HCT116 (cell line): ENCODE results near the gene SPRED2. TPM values are rescaled to one million over a fixed set of nuclear protein-coding genes. Genes with fewer than 3 reads are reported as not detected.

Experiments used
- ATAC-seq: fragments of 200-7000 bp; cut with Tn5 transposase; 2 replicates; pipeline ENCODE4 v1.9.1; 2020; ENCODE audit warnings: mild to moderate bottlenecking, moderate library complexity
- BruUV-seq: library from RNA; stranded (reverse); fragments of 400-500 nt; replicated peaks from 2 replicates; lab custom pipeline; 2021; lab: Mats Ljungman, UMichigan
- CTCF ChIA-PET: fragments of 300-600 bp; sonication (Branson Sonifier 250); formaldehyde crosslinking; loops from one replicate; lab custom pipeline; 2021; ENCODE audit warnings: antibody characterized with exemption; lab: Charles Lee
- POLR2A ChIA-PET: fragments of 300-600, 350-600 bp; sonication (Branson Sonifier 250); formaldehyde crosslinking; loops from one replicate; lab custom pipeline; 2021; ENCODE audit warnings: antibody characterized with exemption; lab: Charles Lee
- RAD21 ChIA-PET, 2 experiments: fragments of 300-600 bp; sonication (Branson Sonifier 250); formaldehyde crosslinking; loops; one replicate each; lab custom pipeline; 2023; ENCODE audit warnings: low total read pairs in 2 of 2; ENCODE audit not compliant: uncharacterized antibody in 2 of 2, unreplicated experiment in 2 of 2, low non-redundant PET in 1 of 2; lab: Charles Lee
- DNase-seq: peaks from one replicate; pipeline ENCODE4 v3.0.0-alpha.2; 2010; ENCODE audit warnings: low read depth, low spot score
- H2AFZ ChIP-seq: fragments of 200-600 bp; shearing (Covaris generic), sonication (generic); 2 replicates; pipeline ENCODE4 v1.6.1; 2017; ENCODE audit warnings: low read depth, mixed run types, mixed read lengths, antibody characterized with exemption, low read length; ENCODE audit not compliant: poor library complexity, severe bottlenecking
- H3K27ac ChIP-seq: 2 replicates; pipeline ENCODE4 v1.5.1; 2012; ENCODE audit warnings: low read depth, low read length
- H3K27me3 ChIP-seq: fragments of 200-600 bp; sonication (generic); 2 replicates; pipeline ENCODE4 v1.6.1; 2016; ENCODE audit warnings: mixed run types, low read length, mixed read lengths; ENCODE audit not compliant: insufficient read depth
- H3K36me3 ChIP-seq, 2 experiments: fragments of 200-500 bp in 1 of 2; fragments of 200-600 bp in 1 of 2; sonication (Bioruptor generic) in 1 of 2; sonication (generic) in 1 of 2; 2 replicates each; pipeline versions ENCODE4 v1.5.1 to v1.6.1; 2014 to 2016; ENCODE audit warnings: low read length in 2 of 2, inconsistent platforms in 1 of 2, mixed read lengths in 1 of 2, mixed run types in 1 of 2; ENCODE audit not compliant: insufficient read depth in 2 of 2, control insufficient read depth in 1 of 2
- H3K4me1 ChIP-seq, 2 experiments: fragments of 200-600 bp in 1 of 2; sonication (generic) in 1 of 2; 2 replicates each; pipeline versions ENCODE4 v1.5.1 to v1.6.1; 2012 to 2017; ENCODE audit warnings: low read length in 2 of 2, inconsistent platforms in 1 of 2, mild to moderate bottlenecking in 1 of 2, mixed read lengths in 1 of 2, mixed run types in 1 of 2, moderate library complexity in 1 of 2; ENCODE audit not compliant: insufficient read depth in 2 of 2, control insufficient read depth in 1 of 2
- H3K4me2 ChIP-seq: fragments of 200-600 bp; sonication (generic); 2 replicates; pipeline ENCODE4 v1.6.1; 2017; ENCODE audit warnings: mixed run types, low read length, mixed read lengths
- H3K4me3 ChIP-seq, 2 experiments: fragments of 200-600 bp in 1 of 2; sonication (generic) in 1 of 2; replicated peaks in 1 of 2; 2 replicates each; pipeline ENCODE4 v1.5.1; 2011 to 2016; ENCODE audit warnings: low read length in 2 of 2, control low read depth in 1 of 2, low read depth in 1 of 2, mild to moderate bottlenecking in 1 of 2, mixed read lengths in 1 of 2, mixed run types in 1 of 2
- H3K79me2 ChIP-seq: fragments of 200-600 bp; sonication (generic); 2 replicates; pipeline ENCODE4 v1.6.1; 2017; ENCODE audit warnings: mild to moderate bottlenecking, mixed run types, low read length, moderate library complexity, mixed read lengths; ENCODE audit not compliant: insufficient read depth
- H3K9ac ChIP-seq: fragments of 200-600 bp; sonication (generic); 2 replicates; pipeline ENCODE4 v1.6.1; 2016; ENCODE audit warnings: low read length, mixed read lengths
- H3K9me2 ChIP-seq: fragments of 200-600 bp; sonication (generic), shearing (Covaris generic); 2 replicates; pipeline ENCODE4 v1.6.1; 2017; ENCODE audit warnings: mixed run types, mild to moderate bottlenecking, moderate library complexity; ENCODE audit not compliant: insufficient read depth
- H3K9me3 ChIP-seq, 2 experiments: fragments of 200-500 bp in 1 of 2; fragments of 200-600 bp in 1 of 2; sonication (Bioruptor generic) in 1 of 2; sonication (generic) in 1 of 2; 2 replicates each; pipeline ENCODE4 v1.6.1; 2014 to 2017; ENCODE audit warnings: low read length in 2 of 2, mixed read lengths in 2 of 2, inconsistent platforms in 1 of 2, low read depth in 1 of 2, mild to moderate bottlenecking in 1 of 2, mixed run types in 1 of 2, moderate library complexity in 1 of 2; ENCODE audit not compliant: control insufficient read depth in 1 of 2, insufficient read depth in 1 of 2
- H4K20me1 ChIP-seq: fragments of 200-600 bp; sonication (generic), shearing (Covaris generic); 2 replicates; pipeline ENCODE4 v1.6.1; 2017; ENCODE audit warnings: mixed run types, mild to moderate bottlenecking, moderate library complexity; ENCODE audit not compliant: insufficient read depth
- ATF3 ChIP-seq: IDR thresholded peaks from 2 replicates; pipeline ENCODE4 v1.6.1; 2012
- CEBPB ChIP-seq: IDR thresholded peaks from 2 replicates; pipeline ENCODE4 v1.6.1; 2012; ENCODE audit warnings: low read depth
- EGR1 ChIP-seq: IDR thresholded peaks from 2 replicates; pipeline ENCODE4 v1.6.1; 2012; ENCODE audit warnings: low read depth
- ELF1 ChIP-seq: IDR thresholded peaks from 2 replicates; pipeline ENCODE4 v1.6.1; 2012; ENCODE audit warnings: low read depth, borderline replicate concordance
- EZH2phosphoT487 ChIP-seq: fragments of 200-600 bp; IDR thresholded peaks from 2 replicates; pipeline ENCODE4 v1.6.1; 2018; ENCODE audit warnings: antibody characterized with exemption, borderline replicate concordance
- MAX ChIP-seq: IDR thresholded peaks from 2 replicates; pipeline ENCODE4 v1.6.1; 2012
- POLR2A ChIP-seq: IDR thresholded peaks from 2 replicates; pipeline ENCODE4 v1.7.0; 2011; ENCODE audit warnings: borderline replicate concordance; ENCODE audit not compliant: insufficient read depth, insufficient read length; ENCODE audit errors: extremely low read depth
- POLR2AphosphoS5 ChIP-seq: IDR thresholded peaks from 2 replicates; pipeline ENCODE4 v1.6.1; 2011; ENCODE audit warnings: mild to moderate bottlenecking, low read depth, low read length, moderate library complexity
- RAD21 ChIP-seq: IDR thresholded peaks from 2 replicates; pipeline ENCODE4 v1.6.1; 2012; ENCODE audit warnings: low read depth, mild to moderate bottlenecking
- SIN3A ChIP-seq: IDR thresholded peaks from 2 replicates; pipeline ENCODE4 v1.6.1; 2012; ENCODE audit warnings: low read depth
- SP1 ChIP-seq: IDR thresholded peaks from 2 replicates; pipeline ENCODE4 v1.6.1; 2012; ENCODE audit warnings: low read depth
- TCF7L2 ChIP-seq: IDR thresholded peaks from 2 replicates; pipeline ENCODE4 v1.7.0; 2011; ENCODE audit warnings: borderline replicate concordance, inconsistent platforms; ENCODE audit not compliant: insufficient read depth, insufficient read length; ENCODE audit errors: extremely low read depth
- ZFX ChIP-seq: fragments of 450-650 bp; IDR thresholded peaks from 2 replicates; pipeline ENCODE4 v1.6.1; 2017
- ZNF274 ChIP-seq: fragments of 200-500 bp; sonication (Bioruptor generic); IDR thresholded peaks from 2 replicates; pipeline ENCODE4 v1.6.1; 2014; ENCODE audit warnings: mild to moderate bottlenecking, low read depth, low read length, inconsistent platforms
- intact Hi-C: fragments of 100-400 bp; cut with micrococcal nuclease; formaldehyde crosslinking; loops from 2 replicates; pipeline ENCODE4 v1.10.0; 2022
- total RNA-seq: library from RNA; stranded (reverse); gene quantifications from one replicate; pipeline ENCODE4 v1.2.1, GENCODE V29; 2021; ENCODE audit not compliant: unreplicated experiment

SPRED2 gene
- total RNA-seq, 1 experiment from 2014 or later = 62.6 TPM

GRCh38 chr2:65396348-65397026 is 35.9 kb downstream of the SPRED2 start:
- Histone ChIP-seq H2AFZ (no peak overlapping the region), H3K4me1 (peaks cover 17 to 27% of the 10 kb centered on the region in 2 experiments), H3K4me3 (no peak overlapping the region)
- no peak for ATAC-seq
- no peak for TF ChIP-seq TCF7L2
- no peak for TF ChIP-seq MAX
- TF ChIP-seq ZFX = no peak
- TF ChIP-seq EZH2phosphoT487 = no peak
- TF ChIP-seq CEBPB = no peak
- TF ChIP-seq POLR2AphosphoS5 = no peak
- no peak for TF ChIP-seq SP1
- no peak for TF ChIP-seq ZNF274
- TF ChIP-seq ELF1 = no peak
- no peak for TF ChIP-seq ATF3
- TF ChIP-seq SIN3A = no peak
- TF ChIP-seq POLR2A = no peak
- TF ChIP-seq EGR1 = no peak
- TF ChIP-seq RAD21 = no peak
- TF ChIP-seq, all 23 proteins: peak for 0
- Histone ChIP-seq H3K36me3 (no peaks in the 10 kb centered on the region), H3K9ac (no peak overlapping the region), H3K9me3 (no peaks in the 10 kb centered on the region), H3K9me2 (no peaks in the 10 kb centered on the region), H3K4me2 (peak overlapping the region; percentile 0; the same call in 1 of the 2 replicates), H3K79me2 (peaks cover 98% of the 10 kb centered on the region), H3K27me3 (no peaks in the 10 kb centered on the region), H3K27ac (peak overlapping the region; percentile 7; the same call in 1 of the 2 replicates), H4K20me1 (peaks cover 19% of the 10 kb centered on the region; the same call in 1 of the 2 replicates)
- no TSS peak for BruUV-seq
- intact Hi-C loops = no loop called here
- ChIA-PET RAD21 (no interaction called here), CTCF (no interaction called here), POLR2A (no interaction called here)
- no peak for DNase-seq
